Activated naive CD8-positive, alpha-beta T cell (primary cell): Measurements from ENCODE around the gene UVRAG.

Source experiments
- H3K27ac Mint-ChIP-seq: one replicate; pipeline ENCODE4 v1.8.0; 2021; ENCODE audit warnings: mixed read lengths
- H3K27me3 Mint-ChIP-seq: one replicate; pipeline ENCODE4 v1.8.0; 2021; ENCODE audit warnings: mixed read lengths
- H3K36me3 Mint-ChIP-seq: one replicate; pipeline ENCODE4 v1.8.0; 2021; ENCODE audit warnings: mixed read lengths
- H3K4me1 Mint-ChIP-seq: one replicate; pipeline ENCODE4 v1.8.0; 2021; ENCODE audit warnings: low read depth, mixed read lengths
- H3K4me3 Mint-ChIP-seq: one replicate; pipeline ENCODE4 v1.8.0; 2021; ENCODE audit warnings: mild to moderate bottlenecking, mixed read lengths
- H3K9me3 Mint-ChIP-seq: one replicate; pipeline ENCODE4 v1.8.0; 2021; ENCODE audit warnings: low read depth, mixed read lengths

UVRAG gene

DNA sequence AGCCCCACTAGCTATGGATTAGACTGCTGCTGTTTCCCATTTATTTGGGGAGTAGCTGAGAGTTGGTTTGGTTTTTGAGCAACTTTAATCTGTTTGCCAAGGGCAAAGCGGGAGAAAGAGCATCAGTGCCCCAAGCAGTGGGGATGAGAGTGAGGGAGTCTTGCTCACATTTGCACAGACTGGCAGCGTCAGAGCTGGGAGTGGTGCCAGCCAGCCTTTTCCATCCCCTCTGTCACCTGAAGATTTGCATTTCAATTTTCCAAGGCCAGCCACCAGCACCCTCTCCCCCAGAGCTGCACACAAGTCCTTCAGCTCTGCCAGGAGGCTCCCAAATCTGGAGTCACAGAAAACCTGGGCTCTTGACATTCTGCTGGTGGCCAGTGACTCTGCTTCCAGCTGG is 21.0 kb upstream of the UVRAG start:
- H3K4me1 Mint-ChIP-seq = no peaks in the 10 kb centered on the region
- no peak overlapping the region for H3K27ac Mint-ChIP-seq
- H3K4me3 Mint-ChIP-seq = no peak overlapping the region
- H3K9me3 Mint-ChIP-seq = no peaks in the 10 kb centered on the region
- no peaks in the 10 kb centered on the region for H3K27me3 Mint-ChIP-seq
- H3K36me3 Mint-ChIP-seq = no peaks in the 10 kb centered on the region

DNA sequence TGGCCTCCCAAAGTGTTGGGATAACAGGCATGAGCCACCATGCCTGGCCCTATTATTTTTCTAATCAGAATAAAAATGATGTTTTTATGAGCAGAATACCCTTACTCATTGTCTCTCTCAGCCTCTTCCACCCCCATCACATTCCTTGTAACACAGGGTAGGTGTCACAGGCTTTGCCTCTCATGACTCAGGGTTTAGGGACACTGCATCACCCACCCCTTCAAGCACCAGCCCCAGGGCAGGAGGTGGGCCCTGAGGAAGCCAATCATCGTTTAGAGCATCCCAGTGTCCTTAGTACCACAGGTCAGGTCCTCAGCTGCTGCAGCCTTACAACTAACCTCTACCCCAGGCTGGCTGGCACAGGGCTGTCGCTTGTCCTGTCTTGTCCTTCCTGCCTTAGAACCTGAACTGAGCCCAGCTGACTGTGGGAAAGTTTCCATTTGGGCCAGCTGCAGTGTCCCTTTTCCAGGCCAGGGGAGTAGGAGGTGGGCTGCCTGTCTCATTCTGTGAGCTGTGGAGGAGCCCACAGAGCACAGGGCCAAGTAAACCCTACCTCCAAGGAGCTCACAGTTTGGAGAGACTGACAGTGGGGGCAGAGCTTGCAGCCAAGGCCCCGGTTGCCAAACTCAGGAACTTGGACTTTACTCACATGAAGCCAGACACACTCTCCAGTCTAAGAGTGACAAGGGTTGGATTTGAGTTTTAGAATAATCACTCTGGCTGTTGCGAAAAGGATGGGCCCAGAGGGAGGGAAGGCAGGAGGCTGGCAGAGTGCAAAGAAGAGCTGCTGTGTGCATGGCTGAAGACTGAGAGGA is 19.5 kb upstream of the UVRAG start:
- no peaks in the 10 kb centered on the region for H3K4me1 Mint-ChIP-seq
- no peak overlapping the region for H3K27ac Mint-ChIP-seq
- H3K36me3 Mint-ChIP-seq = no peaks in the 10 kb centered on the region
- no peaks in the 10 kb centered on the region for H3K9me3 Mint-ChIP-seq
- no peak overlapping the region for H3K4me3 Mint-ChIP-seq
- H3K27me3 Mint-ChIP-seq = no peaks in the 10 kb centered on the region

DNA sequence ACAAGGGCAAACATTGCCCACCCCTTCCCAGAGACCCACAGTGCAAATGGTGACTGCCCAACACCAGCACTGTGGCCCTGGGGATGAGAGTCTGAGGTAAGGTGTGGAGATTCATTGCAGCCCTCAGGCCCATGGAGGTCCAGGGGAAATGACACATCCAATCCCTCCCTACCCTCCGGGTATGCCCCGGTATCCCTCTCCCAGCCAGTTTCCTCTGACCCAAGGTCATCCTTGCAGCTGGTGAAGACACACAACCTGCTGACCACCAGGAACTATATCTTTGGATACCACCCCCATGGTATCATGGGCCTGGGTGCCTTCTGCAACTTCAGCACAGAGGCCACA is 18.9 kb upstream of the UVRAG start:
- Mint-ChIP-seq H3K27ac (no peak overlapping the region), H3K9me3 (no peaks in the 10 kb centered on the region), H3K36me3 (no peaks in the 10 kb centered on the region), H3K4me3 (no peak overlapping the region), H3K4me1 (peaks cover 1% of the 10 kb centered on the region), H3K27me3 (no peaks in the 10 kb centered on the region)

- H3K36me3 Mint-ChIP-seq = no peaks in the 10 kb centered on the region
Measured at GRCh38 chr11:75797116-75797515, 17.9 kb upstream of the UVRAG start.

GRCh38 chr11:75797792-75798191 is 17.2 kb upstream of the UVRAG start:
- H3K4me3 Mint-ChIP-seq = no peak overlapping the region
- H3K27me3 Mint-ChIP-seq = no peaks in the 10 kb centered on the region
- peaks cover 9% of the 10 kb centered on the region for H3K4me1 Mint-ChIP-seq
- no peaks in the 10 kb centered on the region for H3K36me3 Mint-ChIP-seq
- H3K9me3 Mint-ChIP-seq = no peaks in the 10 kb centered on the region
- no peak overlapping the region for H3K27ac Mint-ChIP-seq

More at GRCh38 chr11:75797116-75797515, 17.9 kb upstream of the UVRAG start:
- H3K4me1 Mint-ChIP-seq = peaks cover 9% of the 10 kb centered on the region
- H3K4me3 Mint-ChIP-seq = no peak overlapping the region
- H3K27me3 Mint-ChIP-seq = no peaks in the 10 kb centered on the region
- H3K27ac Mint-ChIP-seq = no peak overlapping the region
- H3K9me3 Mint-ChIP-seq = no peaks in the 10 kb centered on the region

DNA sequence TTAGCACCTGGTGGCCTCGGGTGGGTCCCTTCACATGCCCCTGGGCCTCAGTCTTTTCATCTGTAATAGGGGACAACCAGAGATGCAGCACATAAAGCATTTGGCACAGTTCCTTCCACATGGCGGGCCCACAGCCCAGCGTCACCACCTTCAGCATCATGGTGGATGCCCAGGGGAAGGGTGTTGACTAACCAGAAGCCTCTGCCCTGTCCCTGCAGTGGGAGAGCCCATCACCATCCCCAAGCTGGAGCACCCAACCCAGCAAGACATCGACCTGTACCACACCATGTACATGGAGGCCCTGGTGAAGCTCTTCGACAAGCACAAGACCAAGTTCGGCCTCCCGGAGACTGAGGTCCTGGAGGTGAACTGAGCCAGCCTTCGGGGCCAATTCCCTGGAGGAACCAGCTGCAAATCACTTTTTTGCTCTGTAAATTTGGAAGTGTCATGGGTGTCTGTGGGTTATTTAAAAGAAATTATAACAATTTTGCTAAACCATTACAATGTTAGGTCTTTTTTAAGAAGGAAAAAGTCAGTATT is 14.8 kb upstream of the UVRAG start:
- no peak overlapping the region for H3K4me3 Mint-ChIP-seq
- no peak overlapping the region for H3K27ac Mint-ChIP-seq
- H3K4me1 Mint-ChIP-seq = peaks cover 9% of the 10 kb centered on the region
- H3K9me3 Mint-ChIP-seq = no peaks in the 10 kb centered on the region
- H3K36me3 Mint-ChIP-seq = no peaks in the 10 kb centered on the region
- H3K27me3 Mint-ChIP-seq = no peaks in the 10 kb centered on the region

- H3K27ac Mint-ChIP-seq = no peak overlapping the region
- H3K36me3 Mint-ChIP-seq = no peaks in the 10 kb centered on the region
- H3K27me3 Mint-ChIP-seq = no peaks in the 10 kb centered on the region
Measured at GRCh38 chr11:75800728-75801361, 14.2 kb upstream of the UVRAG start.

GRCh38 chr11:75801362-75802020 is 13.5 kb upstream of the UVRAG start:
- Mint-ChIP-seq H3K9me3 (no peaks in the 10 kb centered on the region), H3K4me1 (peaks cover 9% of the 10 kb centered on the region), H3K36me3 (no peaks in the 10 kb centered on the region), H3K27ac (no peak overlapping the region), H3K27me3 (no peaks in the 10 kb centered on the region), H3K4me3 (no peak overlapping the region)

More at GRCh38 chr11:75800728-75801361, 14.2 kb upstream of the UVRAG start:
- H3K9me3 Mint-ChIP-seq = no peaks in the 10 kb centered on the region
- H3K4me1 Mint-ChIP-seq = peaks cover 9% of the 10 kb centered on the region
- no peak overlapping the region for H3K4me3 Mint-ChIP-seq

DNA sequence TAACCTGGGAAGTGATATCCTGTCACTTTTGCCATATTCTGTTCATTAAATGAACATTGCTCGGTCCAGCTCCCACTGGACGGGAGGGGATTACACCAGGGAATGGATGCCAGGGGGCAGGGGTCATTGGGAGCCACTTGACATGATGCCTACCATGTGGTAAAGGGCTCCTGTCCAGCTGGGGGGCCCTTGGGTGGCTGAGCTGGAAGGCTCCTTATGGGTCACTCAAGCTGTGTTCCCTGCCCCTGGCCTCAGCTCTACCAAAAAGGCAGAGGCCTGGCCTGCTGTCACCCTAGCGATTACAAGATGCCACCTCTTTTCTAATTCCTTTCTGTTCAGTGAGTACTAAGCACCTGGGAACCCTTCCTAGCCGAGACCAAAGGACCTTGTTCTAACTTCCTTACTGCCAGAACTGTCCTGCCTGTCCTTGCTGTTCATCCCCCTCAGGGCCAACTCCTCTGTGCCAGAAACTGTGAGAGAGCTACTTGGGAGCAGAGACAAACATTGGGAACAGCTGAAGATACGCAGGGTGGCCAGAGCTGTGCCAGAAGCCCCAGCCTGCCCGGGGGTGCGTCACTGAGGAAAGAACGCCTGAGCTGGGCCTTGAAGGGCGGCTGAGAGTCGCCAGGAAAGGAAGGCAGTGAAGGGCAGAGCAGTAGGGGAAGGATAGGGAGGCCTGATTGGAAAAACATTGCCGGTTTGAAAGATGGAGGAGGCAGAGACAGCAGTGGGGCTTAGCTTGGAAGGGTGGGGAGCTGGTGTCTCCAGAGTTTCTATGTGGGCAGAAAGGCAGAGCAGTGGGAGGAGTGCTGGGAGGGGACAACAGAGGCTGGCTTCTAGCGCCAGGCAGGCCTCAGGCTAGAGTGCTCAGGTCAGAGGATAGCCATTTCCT is 12.7 kb upstream of the UVRAG start:
- no peaks in the 10 kb centered on the region for H3K36me3 Mint-ChIP-seq
- H3K4me3 Mint-ChIP-seq = no peak overlapping the region
- H3K4me1 Mint-ChIP-seq = peaks cover 9% of the 10 kb centered on the region
- no peaks in the 10 kb centered on the region for H3K27me3 Mint-ChIP-seq
- H3K9me3 Mint-ChIP-seq = no peaks in the 10 kb centered on the region
- no peak overlapping the region for H3K27ac Mint-ChIP-seq

GRCh38 chr11:75802913-75803820 is 11.8 kb upstream of the UVRAG start:
- Mint-ChIP-seq H3K9me3 (no peaks in the 10 kb centered on the region), H3K27ac (no peak overlapping the region), H3K27me3 (no peaks in the 10 kb centered on the region), H3K4me1 (peaks cover 9% of the 10 kb centered on the region), H3K4me3 (no peak overlapping the region), H3K36me3 (no peaks in the 10 kb centered on the region)

DNA sequence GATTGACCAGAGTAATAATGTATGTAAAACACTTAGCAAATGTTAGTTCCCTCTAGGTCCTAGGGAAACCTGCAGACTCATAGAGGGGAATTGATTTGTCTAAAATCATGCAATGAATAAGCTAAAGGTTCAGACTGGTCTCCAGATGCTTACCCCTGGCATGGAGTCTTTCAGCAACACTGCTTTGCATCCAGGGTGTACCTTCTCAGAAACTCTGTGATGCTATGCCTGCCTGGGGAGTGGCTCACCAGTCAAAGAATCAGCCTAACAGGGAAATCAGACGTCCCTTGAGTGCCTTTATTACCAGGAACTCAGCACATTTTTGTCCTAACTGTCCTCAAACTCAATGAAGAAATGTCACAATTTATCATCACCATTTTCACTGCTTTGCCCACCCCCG is 5.9 kb upstream of the UVRAG start:
- peaks cover 8% of the 10 kb centered on the region for H3K4me1 Mint-ChIP-seq
- H3K4me3 Mint-ChIP-seq = no peak overlapping the region
- H3K27ac Mint-ChIP-seq = no peak overlapping the region
- H3K27me3 Mint-ChIP-seq = no peaks in the 10 kb centered on the region
- no peaks in the 10 kb centered on the region for H3K36me3 Mint-ChIP-seq
- H3K9me3 Mint-ChIP-seq = no peaks in the 10 kb centered on the region

DNA sequence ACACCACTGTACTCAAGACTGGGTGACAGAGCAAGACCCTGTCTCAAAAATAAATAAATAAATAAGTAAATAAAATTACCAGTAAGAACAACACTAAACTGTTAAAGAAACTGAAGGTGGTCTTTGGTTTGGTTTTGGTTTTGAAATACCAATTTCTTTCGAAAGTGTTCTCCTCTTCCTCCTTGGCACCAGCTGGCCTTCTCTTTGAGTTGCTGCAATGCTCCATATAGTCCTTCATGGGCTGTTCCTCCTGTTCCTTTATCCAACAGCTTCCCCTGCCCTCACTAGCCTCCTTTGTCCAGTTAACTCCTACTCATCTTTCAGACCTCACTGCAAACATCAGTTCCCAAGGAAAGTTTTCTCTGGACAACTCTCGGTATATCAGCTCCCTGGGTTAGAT is 5.0 kb upstream of the UVRAG start:
- no peaks in the 10 kb centered on the region for H3K9me3 Mint-ChIP-seq
- no peaks in the 10 kb centered on the region for H3K27me3 Mint-ChIP-seq
- no peak overlapping the region for H3K4me3 Mint-ChIP-seq
- H3K27ac Mint-ChIP-seq = no peak overlapping the region
- peaks cover 12% of the 10 kb centered on the region for H3K4me1 Mint-ChIP-seq
- no peaks in the 10 kb centered on the region for H3K36me3 Mint-ChIP-seq

DNA sequence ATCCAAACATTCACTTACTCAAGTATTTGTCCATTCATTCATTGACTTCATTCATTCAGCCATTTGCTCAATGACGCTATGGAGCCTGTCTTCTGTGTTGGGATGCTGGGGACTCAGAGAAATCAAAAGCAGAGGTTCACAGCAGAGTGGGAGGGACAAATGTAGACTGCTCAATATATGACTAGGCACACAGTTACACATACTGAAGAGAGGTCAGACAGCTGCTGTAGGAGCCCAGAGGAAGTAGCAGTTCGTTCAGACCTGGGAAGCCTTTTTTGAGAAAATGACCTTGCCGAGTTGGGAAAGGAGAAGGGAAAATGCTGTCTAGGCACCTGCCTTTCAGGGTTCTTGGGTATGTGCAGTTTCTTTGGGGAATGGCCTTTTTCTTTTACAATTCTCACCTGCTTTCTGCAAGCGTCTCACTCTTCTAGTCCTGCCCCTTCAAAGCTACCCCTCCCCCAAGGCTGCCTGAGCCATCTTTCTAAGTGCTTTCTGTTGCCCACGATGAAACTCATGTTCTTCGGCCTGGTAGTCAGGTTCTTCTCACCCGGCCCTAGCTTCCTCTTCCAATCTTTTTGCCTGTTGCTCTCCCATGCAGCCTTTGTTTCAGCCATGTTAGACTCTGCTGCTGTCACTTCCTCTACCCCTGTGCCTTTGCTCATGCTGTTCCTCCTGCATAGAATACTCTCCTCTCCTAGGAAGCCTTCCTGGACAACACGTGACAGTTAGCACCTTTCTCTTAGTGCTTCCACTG is 4.2 kb upstream of the UVRAG start:
- H3K27ac Mint-ChIP-seq = no peak overlapping the region
- H3K4me3 Mint-ChIP-seq = no peak overlapping the region
- no peaks in the 10 kb centered on the region for H3K27me3 Mint-ChIP-seq
- peaks cover 12% of the 10 kb centered on the region for H3K4me1 Mint-ChIP-seq
- H3K36me3 Mint-ChIP-seq = no peaks in the 10 kb centered on the region
- no peaks in the 10 kb centered on the region for H3K9me3 Mint-ChIP-seq
